Measurements from ENCODE around the gene COPG2.

GRCh38 chr7:130490311-130490791, 178.2 kb downstream of the COPG2 start:
- no peak for TF ChIP-seq CTCF (IDR thresholded peaks at IDR 0.05 in 4 of 5, conservative IDR thresholded peaks at IDR 0.05 in 1 of 5)
- TF ChIP-seq POLR2A (IDR thresholded peaks at IDR 0.05) = no peak
